Activated CD8-positive, alpha-beta T cell treated with anti-CD3 and anti-CD28 coated beads for 36 hours (primary cell): ENCODE results near the gene KIAA1191. TPM values are rescaled to one million over a fixed set of nuclear protein-coding genes. Genes with fewer than 3 reads are reported as not detected.

ENCODE experiments used
- ATAC-seq: fragments of 200-7000 bp; cut with Tn5 transposase; one replicate; pipeline ENCODE4 v1.10.0; 2021; ENCODE audit warnings: mild to moderate bottlenecking, moderate library complexity
- CTCF ChIA-PET: fragments of 350-600 bp; sonication (Branson Sonifier 250); formaldehyde crosslinking; loops from one replicate; lab custom pipeline; 2021; ENCODE audit warnings: antibody characterized with exemption; lab: Charles Lee
- POLR2A ChIA-PET: fragments of 350-600 bp; sonication (Branson Sonifier 250); formaldehyde crosslinking; loops from one replicate; lab custom pipeline; 2021; ENCODE audit warnings: antibody characterized with exemption; lab: Charles Lee
- DNase-seq: peaks from one replicate; pipeline ENCODE4 v3.0.0-alpha.2; 2020
- H3K27ac Mint-ChIP-seq: one replicate; pipeline ENCODE4 v1.8.0; 2021; ENCODE audit warnings: mild to moderate bottlenecking, mixed read lengths
- H3K27me3 Mint-ChIP-seq: one replicate; pipeline ENCODE4 v1.8.0; 2021; ENCODE audit warnings: mixed read lengths
- H3K36me3 Mint-ChIP-seq: one replicate; pipeline ENCODE4 v1.8.0; 2021; ENCODE audit warnings: low read depth, mixed read lengths
- H3K4me1 Mint-ChIP-seq: one replicate; pipeline ENCODE4 v1.8.0; 2021; ENCODE audit warnings: low read depth, mixed read lengths
- H3K4me3 Mint-ChIP-seq: one replicate; pipeline ENCODE4 v1.8.0; 2021; ENCODE audit warnings: mild to moderate bottlenecking, moderate library complexity, mixed read lengths
- H3K9me3 Mint-ChIP-seq: one replicate; pipeline ENCODE4 v1.8.0; 2021; ENCODE audit warnings: mixed read lengths
- CTCF ChIP-seq: fragments of 200-600 bp; IDR thresholded peaks from one replicate; pipeline ENCODE4 v1.8.0; 2022; ENCODE audit warnings: antibody characterized with exemption, mild to moderate bottlenecking
- intact Hi-C: fragments of 100-400 bp; cut with micrococcal nuclease; formaldehyde crosslinking; loops from one replicate; pipeline ENCODE4 v1.10.0; 2022
- total RNA-seq, 2 experiments: library from RNA; stranded (reverse); gene quantifications; one replicate each; pipeline ENCODE4 v1.2.3, GENCODE V29; 2021

Gene KIAA1191
- total RNA-seq, 2 experiments from 2014 or later, result 39.4 to 40.8 TPM

- intact Hi-C loops, result no loop called here
- Mint-ChIP-seq H3K4me1 (peaks cover 3% of the 10 kb centered on the region), H3K27ac (no peak overlapping the region), H3K36me3 (peaks cover 23% of the 10 kb centered on the region), H3K27me3 (no peaks in the 10 kb centered on the region), H3K4me3 (no peak overlapping the region), H3K9me3 (no peaks in the 10 kb centered on the region)
- ChIA-PET POLR2A (no interaction called here), CTCF (no interaction called here)
- TF ChIP-seq CTCF, result no peak
- ATAC-seq (no peak), DNase-seq (no peak)
Measured at GRCh38 chr5:176394096-176394495, 32.5 kb upstream of the KIAA1191 start.

DNA sequence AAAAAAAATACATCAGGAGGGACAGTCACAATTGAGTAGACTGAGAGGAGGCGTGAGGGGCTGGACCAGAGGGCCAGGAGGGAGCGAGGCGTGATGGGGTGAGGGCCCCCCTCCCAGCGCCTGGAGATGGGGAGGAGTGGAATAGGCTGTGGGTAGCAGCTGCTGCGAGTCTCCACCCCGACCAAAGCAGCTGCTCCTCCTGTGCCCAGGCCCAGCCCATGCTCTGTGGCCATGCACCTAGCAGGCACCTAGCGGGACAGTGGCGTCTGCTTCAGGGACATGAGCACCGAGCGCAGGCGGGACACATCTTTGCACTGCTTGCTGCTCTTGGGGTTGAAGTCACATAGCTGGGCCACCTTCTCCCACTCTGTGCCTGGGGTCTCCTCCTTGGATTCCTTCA lies 31.0 kb upstream of the KIAA1191 start:
- Mint-ChIP-seq H3K27ac (no peak overlapping the region), H3K4me3 (no peak overlapping the region), H3K27me3 (no peaks in the 10 kb centered on the region), H3K4me1 (peaks cover 5% of the 10 kb centered on the region), H3K9me3 (no peaks in the 10 kb centered on the region), H3K36me3 (peaks cover 32% of the 10 kb centered on the region)
- CTCF ChIA-PET, result interaction anchor here (1.5 kb wide), 1 partner anchor 55 kb away, joined by 3 read pairs; no protein-coding TSS in a partner anchor
- DNase-seq, result no peak
- no peak for ATAC-seq
- TF ChIP-seq CTCF, result no peak
- POLR2A ChIA-PET, result no interaction called here
- intact Hi-C loops, result no loop called here

DNA sequence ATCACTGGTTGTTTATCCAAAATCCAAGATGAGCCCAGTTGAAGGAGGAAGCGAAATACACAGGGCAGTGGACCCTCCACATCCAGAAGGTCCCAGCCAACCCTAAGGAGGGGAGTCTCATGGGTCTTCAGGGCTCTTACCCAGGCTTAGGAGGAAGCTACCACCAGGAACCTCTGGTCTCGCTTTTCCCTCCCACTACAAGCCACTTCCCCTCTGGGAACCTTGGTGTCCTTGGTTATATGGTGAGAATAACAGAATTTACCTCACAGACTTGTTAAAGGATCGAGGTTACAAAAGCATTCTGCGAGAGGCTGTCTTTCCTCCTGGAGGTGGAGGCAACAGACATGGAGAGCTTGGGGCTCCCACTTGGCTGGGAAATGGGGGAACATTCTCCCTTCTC lies 30.4 kb upstream of the KIAA1191 start:
- POLR2A ChIA-PET, result no interaction called here
- H3K4me1 Mint-ChIP-seq, result peaks cover 8% of the 10 kb centered on the region
- TF ChIP-seq CTCF, result no peak
- intact Hi-C loops, result no loop called here
- DNase-seq (no peak), ATAC-seq (no peak)
- H3K36me3 Mint-ChIP-seq, result peaks cover 37% of the 10 kb centered on the region
- H3K9me3 Mint-ChIP-seq, result no peaks in the 10 kb centered on the region
- H3K4me3 Mint-ChIP-seq, result no peak overlapping the region
- H3K27ac Mint-ChIP-seq, result no peak overlapping the region
- no peaks in the 10 kb centered on the region for H3K27me3 Mint-ChIP-seq
- CTCF ChIA-PET, result interaction anchor here (1.5 kb wide), 1 partner anchor 56 kb away, joined by 3 read pairs; no protein-coding TSS in a partner anchor

GRCh38 chr5:176391479-176391878 lies 29.9 kb upstream of the KIAA1191 start:
- Mint-ChIP-seq H3K27me3 (no peaks in the 10 kb centered on the region), H3K27ac (no peak overlapping the region), H3K4me3 (no peak overlapping the region), H3K4me1 (peaks cover 13% of the 10 kb centered on the region), H3K36me3 (peaks cover 39% of the 10 kb centered on the region), H3K9me3 (no peaks in the 10 kb centered on the region)
- ChIA-PET POLR2A (interaction anchor here (2.6 kb wide), 1 partner anchor 29 kb away, joined by 10 read pairs; the partner anchor contains the start of gene KIAA1191), CTCF (interaction anchor here (1.5 kb wide), 1 partner anchor 56 kb away, joined by 3 read pairs; no protein-coding TSS in a partner anchor)
- intact Hi-C loops, result no loop called here
- TF ChIP-seq CTCF, result no peak
- no peak for DNase-seq
- ATAC-seq, result no peak
